ENCODE data around the gene HDAC11.

- TF ChIP-seq CTCF (conservative IDR thresholded peaks at IDR 0.05) (no peak), ZFX (IDR thresholded peaks at IDR 0.05) (no peak)
Measured at GRCh38 chr3:13536832-13537231, 56.7 kb downstream of the HDAC11 start.
